NCI-H2107 treated with DMSO at 0.1 percent for 48 hours (cell line): Measurements from ENCODE around the gene ATP6V1F.

ENCODE experiments used
- DNase-seq: peaks from one replicate; lab custom pipeline; 2025; ENCODE audit not compliant: unreplicated experiment; lab: John Stamatoyannopoulos, UW

ATP6V1F gene

GRCh38 chr7:128835231-128835751 is 27.4 kb upstream of the ATP6V1F start:
- no peak for DNase-seq

GRCh38 chr7:128835790-128836641 is 26.6 kb upstream of the ATP6V1F start:
- no peak for DNase-seq

GRCh38 chr7:128836729-128837348 is 25.8 kb upstream of the ATP6V1F start:
- no peak for DNase-seq

GRCh38 chr7:128837521-128837921 is 25.1 kb upstream of the ATP6V1F start:
- no peak for DNase-seq

GRCh38 chr7:128838109-128838779 is 24.4 kb upstream of the ATP6V1F start:
- DNase-seq: no peak

- DNase-seq: no peak
These were observed 23.5 kb upstream of the ATP6V1F start for GRCh38 chr7:128838981-128839731.

GRCh38 chr7:128839751-128840177 is 22.9 kb upstream of the ATP6V1F start:
- DNase-seq: no peak

GRCh38 chr7:128840326-128841170 is 22.1 kb upstream of the ATP6V1F start:
- no peak for DNase-seq

GRCh38 chr7:128841171-128841690 is 21.4 kb upstream of the ATP6V1F start:
- DNase-seq: no peak

- no peak for DNase-seq
These were observed 20.6 kb upstream of the ATP6V1F start for GRCh38 chr7:128841921-128842673.

GRCh38 chr7:128842674-128843641 is 19.7 kb upstream of the ATP6V1F start:
- DNase-seq: no peak

GRCh38 chr7:128843938-128844621 is 18.6 kb upstream of the ATP6V1F start:
- no peak for DNase-seq

GRCh38 chr7:128844777-128845311 is 17.8 kb upstream of the ATP6V1F start:
- no peak for DNase-seq

GRCh38 chr7:128845475-128845874 is 17.2 kb upstream of the ATP6V1F start:
- no peak for DNase-seq

GRCh38 chr7:128845987-128846386 is 16.7 kb upstream of the ATP6V1F start:
- no peak for DNase-seq

GRCh38 chr7:128846781-128847444 is 15.7 kb upstream of the ATP6V1F start:
- no peak for DNase-seq
